ENCODE measurements around the gene ATG14.

DNA sequence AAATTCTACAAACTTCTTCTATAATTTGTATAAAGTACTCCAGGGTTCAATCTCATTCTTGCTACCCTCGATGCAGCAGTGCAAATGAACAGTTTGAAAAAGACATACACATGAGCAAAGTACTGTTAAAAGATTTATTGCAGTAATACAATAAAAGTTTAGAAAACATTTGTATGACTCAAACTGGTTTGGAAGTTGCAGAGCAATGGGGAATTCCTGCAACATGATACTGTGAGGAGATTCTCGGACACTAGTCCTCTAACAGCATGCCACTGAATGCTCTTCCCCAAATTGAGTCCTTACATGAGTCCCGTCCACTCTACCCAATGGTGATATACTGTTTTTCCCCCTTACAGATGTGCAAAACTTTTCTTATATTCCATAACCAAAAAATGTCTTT is 45.4 kb downstream of the ATG14 start:
- TF ChIP-seq, protein P1, sequence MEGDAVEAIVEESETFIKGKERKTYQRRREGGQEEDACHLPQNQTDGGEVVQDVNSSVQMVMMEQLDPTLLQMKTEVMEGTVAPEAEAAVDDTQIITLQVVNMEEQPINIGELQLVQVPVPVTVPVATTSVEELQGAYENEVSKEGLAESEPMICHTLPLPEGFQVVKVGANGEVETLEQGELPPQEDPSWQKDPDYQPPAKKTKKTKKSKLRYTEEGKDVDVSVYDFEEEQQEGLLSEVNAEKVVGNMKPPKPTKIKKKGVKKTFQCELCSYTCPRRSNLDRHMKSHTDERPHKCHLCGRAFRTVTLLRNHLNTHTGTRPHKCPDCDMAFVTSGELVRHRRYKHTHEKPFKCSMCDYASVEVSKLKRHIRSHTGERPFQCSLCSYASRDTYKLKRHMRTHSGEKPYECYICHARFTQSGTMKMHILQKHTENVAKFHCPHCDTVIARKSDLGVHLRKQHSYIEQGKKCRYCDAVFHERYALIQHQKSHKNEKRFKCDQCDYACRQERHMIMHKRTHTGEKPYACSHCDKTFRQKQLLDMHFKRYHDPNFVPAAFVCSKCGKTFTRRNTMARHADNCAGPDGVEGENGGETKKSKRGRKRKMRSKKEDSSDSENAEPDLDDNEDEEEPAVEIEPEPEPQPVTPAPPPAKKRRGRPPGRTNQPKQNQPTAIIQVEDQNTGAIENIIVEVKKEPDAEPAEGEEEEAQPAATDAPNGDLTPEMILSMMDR (IDR thresholded peaks at IDR 0.05), result no peak
- TF ChIP-seq POLR2A (IDR thresholded peaks at IDR 0.05), result no peak

All from testis (tissue), 2 donors.